Stomach (tissue), 9 donors: ENCODE results near the gene PHOX2A. TPM values are rescaled to one million over a fixed set of nuclear protein-coding genes. Genes with fewer than 3 reads are reported as not detected.
A peak's percentile ranks its signal among the peaks of the same experiment; 100 is the strongest.
"Not testable (repeated sequence)": the region's sequence is repeated elsewhere in the genome, so short reads cannot be mapped to it uniquely, and the experiment has no call there.

Experiments
- DNase-seq, 2 donors: peaks; one replicate each; pipeline versions ENCODE4 v3.0.0 to v3.0.0-alpha.2; 2013 to 2019
- H3K27ac ChIP-seq, 5 donors: fragments of 200-600 bp in 4 of 5; sonication (generic) in 4 of 5; one replicate each; pipeline ENCODE4 v1.5.1; 2013 to 2019; ENCODE audit warnings: mild to moderate bottlenecking in 1 of 5, moderate library complexity in 1 of 5
- H3K27me3 ChIP-seq, 3 donors: fragments of 200-600 bp; sonication (generic); one replicate each; pipeline ENCODE4 v1.5.1; 2017 to 2019; ENCODE audit warnings: mixed run types in 1 of 3
- H3K36me3 ChIP-seq, 4 donors: fragments of 200-600 bp; sonication (generic); 1 replicate in 3 of 4; 2 replicates in 1 of 4; pipeline ENCODE4 v1.5.1; 2016 to 2019
- H3K4me1 ChIP-seq, 4 donors: fragments of 200-600 bp; sonication (generic); one replicate each; pipeline ENCODE4 v1.5.1; 2016 to 2019
- H3K4me3 ChIP-seq, 4 donors: fragments of 200-600 bp; sonication (generic) in 3 of 4; one replicate each; pipeline ENCODE4 v1.5.1; 2016 to 2019; ENCODE audit warnings: mild to moderate bottlenecking in 1 of 4
- H3K9me3 ChIP-seq, 4 donors: fragments of 200-600 bp; sonication (generic); one replicate each; pipeline ENCODE4 v1.5.1; 2016 to 2019
- EP300 ChIP-seq: sonication (generic); formaldehyde crosslinking; IDR thresholded peaks from one replicate; pipeline ENCODE4 v1.6.1; 2017; ENCODE audit warnings: antibody characterized with exemption
- POLR2A ChIP-seq, 4 donors: fragments of 450-650 bp; IDR thresholded peaks; one replicate each; pipeline ENCODE4 v1.6.1; 2016; ENCODE audit warnings: antibody characterized with exemption in 4 of 4, control low read depth in 2 of 4, mild to moderate bottlenecking in 1 of 4, moderate library complexity in 1 of 4
- POLR2AphosphoS5 ChIP-seq, 3 donors: sonication (generic); formaldehyde crosslinking; IDR thresholded peaks; one replicate each; pipeline ENCODE4 v1.6.1; 2016; ENCODE audit warnings: antibody characterized with exemption in 3 of 3
- WGBS, 5 donors: extraction: QIAGEN DNeasy Blood & Tissue Kit in 3 of 5; methylation state at CpG; one replicate each; pipeline versions ENCODE4 v1.1.5 to v1.1.7; 2013 to 2018; 5-methylcytosine and 5-hydroxymethylcytosine counted together
- intact Hi-C: fragments of 100-400 bp; cut with DNase I; formaldehyde crosslinking; loops from one replicate; pipeline ENCODE4 v1.15.1; 2023; ENCODE audit warnings: low total_unique reads
- polyA plus RNA-seq, 3 donors: library from polyadenylated mRNA; stranded (reverse); fragments of 200-250 nt; gene quantifications; one replicate each; pipeline ENCODE4 v1.2.3, GENCODE V29; 2013
- total RNA-seq, 5 donors: library from RNA; depleted of rRNA; stranded (reverse); fragments of >200 nt; gene quantifications; one replicate each; pipeline versions ENCODE4 v1.1.0 to v1.2.3, GENCODE V29; 2014 to 2016
- TF ChIP-seq, protein P1 (sequence below), 7 experiments: fragments of 450-650 bp in 4 of 7; fragments of 200-600 bp in 3 of 7; sonication (generic) in 3 of 7; IDR thresholded peaks; one replicate each; pipeline ENCODE4 v1.5.1; 2016 to 2019; ENCODE audit warnings: antibody characterized with exemption in 7 of 7, control low read depth in 2 of 7, mild to moderate bottlenecking in 1 of 7
- donor health status: healthy with polysubstance abuse.
- donor health status: Bipolar disorder and iron deficiency.
- donor health status: healthy.

PHOX2A gene
- total and polyA plus RNA-seq, 8 donors, result 0.53 TPM; not detected in 7

DNA sequence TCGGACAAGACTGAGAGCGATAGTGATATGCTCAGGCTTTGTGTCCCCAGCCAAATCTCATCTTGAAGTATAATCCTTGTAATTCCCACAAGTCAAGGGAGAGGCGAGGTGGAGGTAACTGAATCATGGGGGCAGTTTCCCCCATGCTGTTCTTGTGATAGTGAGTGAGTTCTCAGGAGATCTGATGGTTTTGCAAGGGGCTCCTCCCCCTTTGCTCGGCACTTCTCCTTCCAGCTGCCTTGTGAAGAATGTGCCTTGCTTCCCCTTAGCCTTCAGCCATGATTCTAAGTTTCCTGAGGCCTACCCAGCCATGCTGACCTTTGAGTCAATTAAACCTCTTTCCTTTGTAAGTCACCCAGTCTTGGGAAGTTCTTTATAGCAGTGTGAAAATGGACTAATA is 34.9 kb downstream of the PHOX2A start:
- H3K9me3 ChIP-seq, result peaks cover 0 to 16% (median 5%) of the 10 kb centered on the region in 4 donors
- DNase-seq, result peak in 1 of 2 donors; percentile 24
- H3K36me3 ChIP-seq, result no peaks in the 10 kb centered on the region
- no peaks in the 10 kb centered on the region for H3K27me3 ChIP-seq
- no peaks in the 10 kb centered on the region for H3K4me1 ChIP-seq
- no peak overlapping the region for H3K27ac ChIP-seq
- TF ChIP-seq EP300, result no peak
- no peak for TF ChIP-seq POLR2A (IDR thresholded peaks at IDR 0.05)
- TF ChIP-seq POLR2AphosphoS5 (IDR thresholded peaks at IDR 0.05), result no peak
- TF ChIP-seq, protein P1, sequence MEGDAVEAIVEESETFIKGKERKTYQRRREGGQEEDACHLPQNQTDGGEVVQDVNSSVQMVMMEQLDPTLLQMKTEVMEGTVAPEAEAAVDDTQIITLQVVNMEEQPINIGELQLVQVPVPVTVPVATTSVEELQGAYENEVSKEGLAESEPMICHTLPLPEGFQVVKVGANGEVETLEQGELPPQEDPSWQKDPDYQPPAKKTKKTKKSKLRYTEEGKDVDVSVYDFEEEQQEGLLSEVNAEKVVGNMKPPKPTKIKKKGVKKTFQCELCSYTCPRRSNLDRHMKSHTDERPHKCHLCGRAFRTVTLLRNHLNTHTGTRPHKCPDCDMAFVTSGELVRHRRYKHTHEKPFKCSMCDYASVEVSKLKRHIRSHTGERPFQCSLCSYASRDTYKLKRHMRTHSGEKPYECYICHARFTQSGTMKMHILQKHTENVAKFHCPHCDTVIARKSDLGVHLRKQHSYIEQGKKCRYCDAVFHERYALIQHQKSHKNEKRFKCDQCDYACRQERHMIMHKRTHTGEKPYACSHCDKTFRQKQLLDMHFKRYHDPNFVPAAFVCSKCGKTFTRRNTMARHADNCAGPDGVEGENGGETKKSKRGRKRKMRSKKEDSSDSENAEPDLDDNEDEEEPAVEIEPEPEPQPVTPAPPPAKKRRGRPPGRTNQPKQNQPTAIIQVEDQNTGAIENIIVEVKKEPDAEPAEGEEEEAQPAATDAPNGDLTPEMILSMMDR (IDR thresholded peaks at IDR 0.05), result no peak
- whole genome bisulfite sequencing, 5 donors, result 78 to 82% (median 79%) methylated on average over 4 of the region's 4 CpGs
- no peak overlapping the region for H3K4me3 ChIP-seq
- intact Hi-C loops, result no loop called here

DNA sequence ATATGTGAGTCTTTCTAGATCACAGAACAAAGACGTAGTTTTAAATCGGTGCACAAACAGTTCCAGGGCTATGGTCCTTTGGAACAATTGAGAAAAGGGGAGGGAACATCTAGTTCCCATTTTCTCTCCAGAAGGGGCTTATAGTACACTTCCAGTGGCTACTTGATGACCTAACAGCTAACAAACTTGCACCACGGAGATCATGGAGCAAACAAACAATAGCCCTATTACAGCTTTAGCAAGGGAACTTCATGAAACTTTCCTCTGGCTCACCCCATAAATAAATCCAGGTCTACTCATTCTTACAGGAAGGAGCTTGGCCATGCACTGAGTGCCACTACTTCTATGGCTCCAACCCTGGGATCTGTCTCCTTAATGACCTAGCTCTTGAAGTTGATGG is 35.7 kb downstream of the PHOX2A start:
- peak in 1 of 2 donors; percentile 10 for DNase-seq
- no peaks in the 10 kb centered on the region for H3K4me1 ChIP-seq
- H3K36me3 ChIP-seq, result no peaks in the 10 kb centered on the region
- no peak overlapping the region for H3K27ac ChIP-seq
- 60 to 83% (median 72%) methylated on average over 3 of the region's 3 CpGs for WGBS, 5 donors
- no peak for TF ChIP-seq EP300
- TF ChIP-seq, protein P1 (IDR thresholded peaks at IDR 0.05), result no peak
- H3K4me3 ChIP-seq, result no peak overlapping the region
- H3K27me3 ChIP-seq, result no peaks in the 10 kb centered on the region
- H3K9me3 ChIP-seq, result peaks cover 0 to 16% (median 5%) of the 10 kb centered on the region in 4 donors
- intact Hi-C loops, result no loop called here

DNA sequence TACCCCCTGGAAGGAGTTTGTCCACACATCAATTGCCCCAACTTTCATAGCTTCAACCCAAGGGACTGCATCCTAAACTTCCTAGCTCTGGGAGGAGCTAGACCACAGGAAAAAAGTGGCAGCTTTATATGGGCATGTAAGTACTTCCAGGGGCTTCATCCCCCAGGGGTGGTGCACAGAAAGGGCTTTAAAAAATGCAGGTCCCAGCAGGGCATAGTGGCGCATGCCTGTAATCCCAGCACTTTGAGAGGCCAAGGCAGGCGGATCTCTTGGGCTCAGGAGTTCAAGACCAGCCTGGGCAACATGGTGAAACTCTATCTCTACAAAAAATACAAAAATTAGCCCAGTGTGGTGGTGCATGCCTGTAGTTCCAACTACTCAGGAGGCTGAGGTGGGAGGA is 37.2 kb downstream of the PHOX2A start:
- H3K9me3 ChIP-seq, result peaks cover 0 to 16% (median 5%) of the 10 kb centered on the region in 4 donors
- DNase-seq, H3K4me3 ChIP-seq, intact Hi-C loops, H3K36me3 ChIP-seq, H3K4me1 ChIP-seq, H3K27me3 ChIP-seq, H3K27ac ChIP-seq: not testable (repeated sequence)
- 74 to 93% (median 92%) methylated on average over 2 of the region's 2 CpGs for WGBS, 5 donors

DNA sequence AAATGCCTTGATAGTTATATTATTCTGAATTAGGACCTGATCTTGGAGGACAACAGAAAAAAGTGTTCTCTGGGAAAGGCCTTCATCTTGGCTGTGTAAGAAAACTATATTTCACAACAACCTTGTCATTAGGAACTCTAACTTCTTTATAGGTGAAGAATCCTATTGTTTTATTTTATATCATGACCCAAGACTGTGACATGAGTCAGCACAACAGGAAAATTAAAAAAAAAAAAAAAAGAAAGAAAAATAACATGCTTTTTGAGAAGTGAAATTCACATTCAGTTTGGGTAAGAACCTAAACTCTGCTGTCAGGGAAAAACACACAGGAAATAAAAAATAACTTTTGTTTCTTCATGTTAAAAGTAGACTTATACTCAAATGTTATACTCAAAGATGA is 39.1 kb downstream of the PHOX2A start:
- no peaks in the 10 kb centered on the region for H3K36me3 ChIP-seq
- no peaks in the 10 kb centered on the region for H3K4me1 ChIP-seq
- H3K27ac ChIP-seq, result no peak overlapping the region
- no peak for TF ChIP-seq EP300
- no peak for TF ChIP-seq POLR2AphosphoS5 (IDR thresholded peaks at IDR 0.05)
- TF ChIP-seq POLR2A (IDR thresholded peaks at IDR 0.05), result no peak
- TF ChIP-seq, protein P1 (IDR thresholded peaks at IDR 0.05), result no peak
- no peak overlapping the region for H3K4me3 ChIP-seq
- H3K27me3 ChIP-seq, result no peaks in the 10 kb centered on the region
- DNase-seq, result no peak
- peaks cover 0 to 9% (median 4%) of the 10 kb centered on the region in 4 donors for H3K9me3 ChIP-seq
- intact Hi-C loops, result no loop called here

- 53 to 73% (median 63%) methylated on average over 2 of the region's 2 CpGs for WGBS, 5 donors
- H3K27ac ChIP-seq, result no peak overlapping the region
- H3K36me3 ChIP-seq, result no peaks in the 10 kb centered on the region
- no peaks in the 10 kb centered on the region for H3K27me3 ChIP-seq
- H3K4me3 ChIP-seq, result no peak overlapping the region
- no peak for DNase-seq
- TF ChIP-seq EP300, result no peak
- TF ChIP-seq POLR2A (IDR thresholded peaks at IDR 0.05), result no peak
- TF ChIP-seq, protein P1 (IDR thresholded peaks at IDR 0.05), result no peak
- TF ChIP-seq POLR2AphosphoS5 (IDR thresholded peaks at IDR 0.05), result no peak
- intact Hi-C loops, result no loop called here
- no peaks in the 10 kb centered on the region for H3K4me1 ChIP-seq
- no peaks in the 10 kb centered on the region for H3K9me3 ChIP-seq
These were observed 40.8 kb downstream of the PHOX2A start for GRCh38 chr11:72203163-72203562.
